GM23338 (cell line): ENCODE data around the gene CYS1. TPM values are rescaled to one million over a fixed set of nuclear protein-coding genes. Genes with fewer than 3 reads are reported as not detected.

Source experiments
- ATAC-seq: fragments of 200-7000 bp; cut with Tn5 transposase; 3 replicates; pipeline ENCODE4 v1.9.1; 2020
- DNase-seq: peaks from one replicate; pipeline ENCODE4 v3.0.0-alpha.2; 2015; ENCODE audit warnings: low spot score
- H2AFZ ChIP-seq: fragments of 200-600 bp; sonication (generic); 2 replicates; pipeline ENCODE4 v1.8.0; 2016; ENCODE audit warnings: antibody characterized with exemption, mild to moderate bottlenecking, moderate library complexity
- H3F3A ChIP-seq: fragments of 200-600 bp; sonication (generic); replicated peaks from 2 replicates; pipeline ENCODE4 v1.8.0; 2017; ENCODE audit warnings: antibody characterized with exemption, mixed run types, low read depth
- H3K27ac ChIP-seq: fragments of 200-600 bp; sonication (generic); 2 replicates; pipeline ENCODE4 v1.6.1; 2016; ENCODE audit warnings: low read depth
- H3K27me3 ChIP-seq: fragments of 200-600 bp; sonication (generic); 2 replicates; pipeline ENCODE4 v1.8.0; 2016; ENCODE audit warnings: mild to moderate bottlenecking, mixed run types, moderate library complexity; ENCODE audit not compliant: insufficient read depth
- H3K36me3 ChIP-seq: fragments of 200-600 bp; sonication (generic); 2 replicates; pipeline ENCODE4 v1.8.0; 2016; ENCODE audit warnings: mild to moderate bottlenecking; ENCODE audit not compliant: insufficient read depth
- H3K4me1 ChIP-seq: fragments of 200-600 bp; sonication (generic); 2 replicates; pipeline ENCODE4 v1.8.0; 2016; ENCODE audit warnings: mild to moderate bottlenecking, moderate library complexity; ENCODE audit not compliant: insufficient read depth
- H3K4me2 ChIP-seq: fragments of 200-600 bp; sonication (generic); 2 replicates; pipeline ENCODE4 v1.7.1; 2017; ENCODE audit warnings: mixed run types
- H3K4me3 ChIP-seq: fragments of 200-600 bp; sonication (generic); 2 replicates; pipeline ENCODE4 v1.6.1; 2016; ENCODE audit warnings: mixed run types
- H3K79me2 ChIP-seq: fragments of 200-600 bp; sonication (generic); replicated peaks from 2 replicates; pipeline ENCODE4 v1.8.0; 2017; ENCODE audit warnings: mild to moderate bottlenecking; ENCODE audit not compliant: insufficient read depth
- H3K9me2 ChIP-seq: fragments of 200-600 bp; sonication (generic); 2 replicates; pipeline ENCODE4 v1.8.0; 2017; ENCODE audit not compliant: insufficient read depth
- H4K20me1 ChIP-seq: fragments of 200-600 bp; sonication (generic); replicated peaks from 2 replicates; pipeline ENCODE4 v1.8.0; 2017; ENCODE audit warnings: mild to moderate bottlenecking; ENCODE audit not compliant: insufficient read depth
- H3K27ac Mint-ChIP-seq: 2 replicates; pipeline ENCODE4 v1.8.0; 2020; ENCODE audit warnings: inconsistent platforms, mild to moderate bottlenecking, moderate library complexity, mixed read lengths
- H3K27me3 Mint-ChIP-seq: 3 replicates; pipeline ENCODE4 v1.8.0; 2022; ENCODE audit warnings: low read depth, mild to moderate bottlenecking, moderate library complexity, mixed read lengths, inconsistent platforms; ENCODE audit not compliant: insufficient read depth, poor library complexity
- H3K36me3 Mint-ChIP-seq: 3 replicates; pipeline ENCODE4 v1.8.0; 2021; ENCODE audit warnings: low read depth, mild to moderate bottlenecking, inconsistent platforms, moderate library complexity, mixed read lengths
- H3K4me1 Mint-ChIP-seq: 3 replicates; pipeline ENCODE4 v1.8.0; 2020; ENCODE audit warnings: mild to moderate bottlenecking, inconsistent platforms, mixed read lengths
- H3K4me3 Mint-ChIP-seq: 3 replicates; pipeline ENCODE4 v1.8.0; 2021; ENCODE audit warnings: moderate library complexity, mild to moderate bottlenecking, inconsistent platforms, mixed read lengths
- H3K9me3 Mint-ChIP-seq: 3 replicates; pipeline ENCODE4 v1.8.0; 2020; ENCODE audit warnings: moderate library complexity, mild to moderate bottlenecking, inconsistent platforms, mixed read lengths
- CREB1 ChIP-seq: fragments of 250-450 bp; sonication (Bioruptor Pico); IDR thresholded peaks from 2 replicates; pipeline ENCODE4 v1.5.0; 2020; ENCODE audit warnings: low read depth, mild to moderate bottlenecking, moderate library complexity
- EZH2 ChIP-seq: fragments of 200-600 bp; sonication (generic); IDR thresholded peaks from one replicate; pipeline ENCODE4 v1.8.0; 2017; ENCODE audit warnings: antibody characterized with exemption, mild to moderate bottlenecking, low read depth; ENCODE audit not compliant: unreplicated experiment
- EZH2phosphoT487 ChIP-seq: fragments of 200-600 bp; sonication (generic); IDR thresholded peaks from one replicate; pipeline ENCODE4 v1.8.1; 2018; ENCODE audit warnings: antibody characterized with exemption; ENCODE audit not compliant: unreplicated experiment
- JUNB ChIP-seq: IDR thresholded peaks from one replicate; pipeline ENCODE4 v1.6.1; 2016; ENCODE audit warnings: antibody characterized with exemption; ENCODE audit not compliant: unreplicated experiment
- NANOG ChIP-seq: IDR thresholded peaks from 2 replicates; pipeline ENCODE4 v1.6.1; 2016; ENCODE audit warnings: antibody characterized with exemption, borderline replicate concordance
- POLR2AphosphoS5 ChIP-seq: IDR thresholded peaks from 2 replicates; pipeline ENCODE4 v1.6.1; 2016; ENCODE audit warnings: antibody characterized with exemption, low read depth
- REST ChIP-seq: IDR thresholded peaks from one replicate; pipeline ENCODE4 v1.6.1; 2018; ENCODE audit warnings: antibody characterized with exemption; ENCODE audit not compliant: unreplicated experiment
- STAT1 ChIP-seq: IDR thresholded peaks from one replicate; pipeline ENCODE4 v1.6.1; 2016; ENCODE audit warnings: antibody characterized with exemption; ENCODE audit not compliant: unreplicated experiment
- ZNF114 ChIP-seq: fragments of 250-450 bp; sonication (Bioruptor Pico); IDR thresholded peaks from 2 replicates; pipeline ENCODE4 v1.5.0; 2020; ENCODE audit warnings: mild to moderate bottlenecking, moderate library complexity
- ZNF331 ChIP-seq: fragments of 250-450 bp; sonication (Bioruptor Pico); IDR thresholded peaks from 2 replicates; pipeline ENCODE4 v1.5.0; 2020; ENCODE audit warnings: low read depth, mild to moderate bottlenecking, moderate library complexity
- ZNF462 ChIP-seq: fragments of 250-450 bp; sonication (Bioruptor Pico); IDR thresholded peaks from 2 replicates; pipeline ENCODE4 v1.5.0; 2020; ENCODE audit warnings: mild to moderate bottlenecking, moderate library complexity
- polyA plus RNA-seq: library from polyadenylated mRNA; unstranded; fragments of >200 nt; fragmentation: Nextera tagmentation; extraction: Ambion mirVana; gene quantifications from 2 replicates; pipeline ENCODE4 v1.2.1, GENCODE V29; 2016
- total RNA-seq: library from RNA; depleted of rRNA; stranded (reverse); fragments of >200 nt; shearing (Covaris generic); gene quantifications from 2 replicates; pipeline ENCODE4 v1.2.3, GENCODE V29; 2014
- TF ChIP-seq, protein P1 (sequence below): IDR thresholded peaks from 2 replicates; pipeline ENCODE4 v1.6.1; 2016; ENCODE audit warnings: antibody characterized with exemption
- TF ChIP-seq, protein P2 (sequence below), 2 experiments: fragments of 200-600 bp in 1 of 2; sonication (generic) in 1 of 2; conservative IDR thresholded peaks; 2 replicates each; pipeline versions ENCODE4 v1.5.1 to v1.6.1; 2016 to 2017; ENCODE audit warnings: antibody characterized with exemption in 2 of 2, low read depth in 2 of 2, mild to moderate bottlenecking in 2 of 2, moderate library complexity in 1 of 2

The CYS1 gene
- total and polyA plus RNA-seq, 2 experiments from 2014 or later = 0.31 to 0.32 TPM

GRCh38 chr2:10022041-10022421 lies 58.2 kb downstream of the CYS1 start:
- Histone ChIP-seq H2AFZ (no peak overlapping the region), H3K4me2 (no peak overlapping the region), H3F3A (no peaks in the 10 kb centered on the region), H3K4me1 (no peaks in the 10 kb centered on the region), H3K27me3 (no peaks in the 10 kb centered on the region), H3K79me2 (no peaks in the 10 kb centered on the region), H3K36me3 (no peaks in the 10 kb centered on the region), H4K20me1 (no peaks in the 10 kb centered on the region), H3K9me2 (no peaks in the 10 kb centered on the region), H3K4me3 (no peak overlapping the region), H3K27ac (no peak overlapping the region)
- Mint-ChIP-seq H3K27me3 (peaks cover 4% of the 10 kb centered on the region), H3K27ac (no peak overlapping the region), H3K36me3 (no peaks in the 10 kb centered on the region; the same call in 2 of the 3 replicates), H3K9me3 (no peaks in the 10 kb centered on the region), H3K4me1 (no peaks in the 10 kb centered on the region; the same call in 2 of the 3 replicates), H3K4me3 (no peak overlapping the region)
- DNase-seq (no peak), ATAC-seq (no peak)
- no peak for TF ChIP-seq STAT1
- no peak for TF ChIP-seq EZH2phosphoT487
- no peak for TF ChIP-seq NANOG
- no peak for TF ChIP-seq JUNB
- TF ChIP-seq ZNF114 (CRISPR knock-in tag) = no peak
- no peak for TF ChIP-seq ZNF462 (CRISPR knock-in tag)
- TF ChIP-seq, protein P1, sequence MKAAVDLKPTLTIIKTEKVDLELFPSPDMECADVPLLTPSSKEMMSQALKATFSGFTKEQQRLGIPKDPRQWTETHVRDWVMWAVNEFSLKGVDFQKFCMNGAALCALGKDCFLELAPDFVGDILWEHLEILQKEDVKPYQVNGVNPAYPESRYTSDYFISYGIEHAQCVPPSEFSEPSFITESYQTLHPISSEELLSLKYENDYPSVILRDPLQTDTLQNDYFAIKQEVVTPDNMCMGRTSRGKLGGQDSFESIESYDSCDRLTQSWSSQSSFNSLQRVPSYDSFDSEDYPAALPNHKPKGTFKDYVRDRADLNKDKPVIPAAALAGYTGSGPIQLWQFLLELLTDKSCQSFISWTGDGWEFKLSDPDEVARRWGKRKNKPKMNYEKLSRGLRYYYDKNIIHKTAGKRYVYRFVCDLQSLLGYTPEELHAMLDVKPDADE = no peak
- TF ChIP-seq, protein P2, sequence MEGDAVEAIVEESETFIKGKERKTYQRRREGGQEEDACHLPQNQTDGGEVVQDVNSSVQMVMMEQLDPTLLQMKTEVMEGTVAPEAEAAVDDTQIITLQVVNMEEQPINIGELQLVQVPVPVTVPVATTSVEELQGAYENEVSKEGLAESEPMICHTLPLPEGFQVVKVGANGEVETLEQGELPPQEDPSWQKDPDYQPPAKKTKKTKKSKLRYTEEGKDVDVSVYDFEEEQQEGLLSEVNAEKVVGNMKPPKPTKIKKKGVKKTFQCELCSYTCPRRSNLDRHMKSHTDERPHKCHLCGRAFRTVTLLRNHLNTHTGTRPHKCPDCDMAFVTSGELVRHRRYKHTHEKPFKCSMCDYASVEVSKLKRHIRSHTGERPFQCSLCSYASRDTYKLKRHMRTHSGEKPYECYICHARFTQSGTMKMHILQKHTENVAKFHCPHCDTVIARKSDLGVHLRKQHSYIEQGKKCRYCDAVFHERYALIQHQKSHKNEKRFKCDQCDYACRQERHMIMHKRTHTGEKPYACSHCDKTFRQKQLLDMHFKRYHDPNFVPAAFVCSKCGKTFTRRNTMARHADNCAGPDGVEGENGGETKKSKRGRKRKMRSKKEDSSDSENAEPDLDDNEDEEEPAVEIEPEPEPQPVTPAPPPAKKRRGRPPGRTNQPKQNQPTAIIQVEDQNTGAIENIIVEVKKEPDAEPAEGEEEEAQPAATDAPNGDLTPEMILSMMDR (conservative IDR thresholded peaks at IDR 0.05; ENCODE audit: low read depth in 2 of 2) = no peak
- no peak for TF ChIP-seq POLR2AphosphoS5
- TF ChIP-seq REST = no peak
- TF ChIP-seq CREB1 (CRISPR knock-in tag) = no peak
- TF ChIP-seq EZH2 = no peak
- TF ChIP-seq ZNF331 (CRISPR knock-in tag) = no peak
